Measurements from ENCODE around the gene DMKN. TPM values are rescaled to one million over a fixed set of nuclear protein-coding genes. Genes with fewer than 3 reads are reported as not detected.

DMKN gene
- total and polyA plus RNA-seq, 2 donors (not counting 1 experiment from before 2014, with no cell fraction given), result 2.8 to 14.2 TPM

GRCh38 chr19:35447606-35448469 is 65.6 kb downstream of the DMKN start, which contains the start of gene FFAR2:
Gene FFAR2, plus strand, starts transcription at chr19:35448257. Its CDS starts 1,458 bp downstream, at chr19:35449715.
- Histone ChIP-seq H3K79me2 (ENCODE audit: control insufficient read depth, insufficient read depth, low read length) (no peaks in the 10 kb centered on the region), H3K27me3 (ENCODE audit: control insufficient read depth, insufficient read depth, low read length) (peaks cover 8% of the 10 kb centered on the region), H4K20me1 (ENCODE audit: control insufficient read depth, extremely low read depth, insufficient read depth, low read length) (no peaks in the 10 kb centered on the region), H2AFZ (ENCODE audit: low read length) (no peak within 1 kb of the TSS), H3K4me2 (ENCODE audit: extremely low read depth, insufficient read depth, low read length) (no peak within 1 kb of the TSS), H3K4me1 (ENCODE audit: control insufficient read depth, extremely low read depth, insufficient read depth, low read length) (no peaks in the 10 kb centered on the region), H3K9ac (ENCODE audit: insufficient read depth, low read length) (no peak within 1 kb of the TSS), H3K27ac (ENCODE audit: insufficient read depth, low read length) (no peak within 1 kb of the TSS), H3K4me3 (replicated peaks in 1 of 4; ENCODE audit: control extremely low read depth in 1 of 4, insufficient read depth in 1 of 4, low read depth in 3 of 4, low read length in 4 of 4) (no peak within 1 kb of the TSS), H3K9me3 (ENCODE audit: control insufficient read depth, insufficient read depth, low read depth, low read length) (no peaks in the 10 kb centered on the region), H3K36me3 (ENCODE audit: control insufficient read depth, insufficient read depth, low read length) (no peaks in the 10 kb centered on the region)
- TF ChIP-seq EZH2 (IDR thresholded peaks at IDR 0.05; ENCODE audit: low read length, missing control alignments), result no peak
- TF ChIP-seq CTCF (conservative IDR thresholded peaks at IDR 0.05 in 1 of 2, IDR thresholded peaks at IDR 0.05 in 1 of 2; ENCODE audit: low read depth in 1 of 2, low read length in 2 of 2), result no peak
- DNase-seq (ENCODE audit: low read depth in 2 of 2), result no peak

Other genes with a start within 250 kb of the DMKN start
- 42.1 and 53.8 TPM in 2 replicates for gene USF2, start 244.7 kb downstream of the DMKN start, total RNA-seq
- 74.9 and 105 TPM in 2 replicates for gene USF2, start 244.7 kb downstream of the DMKN start, polyA plus RNA-seq
- not detected in 2 replicates for gene HAMP, start 231.1 kb downstream of the DMKN start, total RNA-seq
- gene HAMP, start 231.1 kb downstream of the DMKN start, polyA plus RNA-seq, result not detected in 2 replicates
- gene MAG, start 221.5 kb downstream of the DMKN start, total RNA-seq, result 0.50 TPM in 1 of 2 replicates, not detected in the other
- gene MAG, start 221.5 kb downstream of the DMKN start, polyA plus RNA-seq, result 0.10 TPM in 1 of 2 replicates, not detected in the other
- gene CD22, start 184.5 kb downstream of the DMKN start, total RNA-seq, result 1.2 TPM in 1 of 2 replicates, not detected in the other
- 0.15 and 0.95 TPM in 2 replicates for gene CD22, start 184.5 kb downstream of the DMKN start, polyA plus RNA-seq
- not detected in 2 replicates for gene FFAR1, start 165.7 kb downstream of the DMKN start, total RNA-seq
- not detected in 2 replicates for gene FFAR1, start 165.7 kb downstream of the DMKN start, polyA plus RNA-seq
- not detected in 2 replicates for gene FFAR3, start 155.2 kb downstream of the DMKN start, total RNA-seq
- not detected in 2 replicates for gene FFAR3, start 155.2 kb downstream of the DMKN start, polyA plus RNA-seq
- not detected in 2 replicates for gene GPR42, start 142.6 kb downstream of the DMKN start, total RNA-seq
- not detected in 2 replicates for gene GPR42, start 142.6 kb downstream of the DMKN start, polyA plus RNA-seq
- not detected in 2 replicates for gene FFAR2, start 65.4 kb downstream of the DMKN start, total RNA-seq
- gene FFAR2, start 65.4 kb downstream of the DMKN start, polyA plus RNA-seq, result not detected in 2 replicates
- gene KRTDAP, start 23.2 kb downstream of the DMKN start, total RNA-seq, result not detected in 2 replicates
- gene KRTDAP, start 23.2 kb downstream of the DMKN start, polyA plus RNA-seq, result not detected in 2 replicates
- gene SBSN, start 14.7 kb upstream of the DMKN start, total RNA-seq, result 4.1 and 9.0 TPM in 2 replicates
- 1.6 TPM in 2 replicates for gene SBSN, start 14.7 kb upstream of the DMKN start, polyA plus RNA-seq
- not detected in 2 replicates for gene GAPDHS, start 19.8 kb upstream of the DMKN start, total RNA-seq
- gene GAPDHS, start 19.8 kb upstream of the DMKN start, polyA plus RNA-seq, result not detected in 2 replicates
- 79.6 and 95.3 TPM in 2 replicates for gene TMEM147, start 32.0 kb upstream of the DMKN start, total RNA-seq
- gene TMEM147, start 32.0 kb upstream of the DMKN start, polyA plus RNA-seq, result 72.4 and 76.2 TPM in 2 replicates
- gene ATP4A, start 50.0 kb upstream of the DMKN start, total RNA-seq, result not detected in 2 replicates
- not detected in 2 replicates for gene ATP4A, start 50.0 kb upstream of the DMKN start, polyA plus RNA-seq
- gene PMIS2, start 72.5 kb upstream of the DMKN start, total RNA-seq, result not detected in 2 replicates
- gene PMIS2, start 72.5 kb upstream of the DMKN start, polyA plus RNA-seq, result not detected in 2 replicates
- 3.9 and 4.0 TPM in 2 replicates for gene HAUS5, start 99.1 kb upstream of the DMKN start, total RNA-seq
- 2.5 and 4.7 TPM in 2 replicates for gene HAUS5, start 99.1 kb upstream of the DMKN start, polyA plus RNA-seq
- 29.9 and 32.1 TPM in 2 replicates for gene RBM42, start 115.4 kb upstream of the DMKN start, total RNA-seq
- gene RBM42, start 115.4 kb upstream of the DMKN start, polyA plus RNA-seq, result 32.9 and 43.0 TPM in 2 replicates
- 0.50 and 0.51 TPM in 2 replicates for gene ETV2, start 128.1 kb upstream of the DMKN start, total RNA-seq
- 0.12 and 0.18 TPM in 2 replicates for gene ETV2, start 128.1 kb upstream of the DMKN start, polyA plus RNA-seq
- 194 and 279 TPM in 2 replicates for gene COX6B1, start 134.7 kb upstream of the DMKN start, total RNA-seq
- 382 and 499 TPM in 2 replicates for gene COX6B1, start 134.7 kb upstream of the DMKN start, polyA plus RNA-seq
- not detected in 2 replicates for gene UPK1A, start 152.9 kb upstream of the DMKN start, total RNA-seq
- 0.06 and 0.27 TPM in 2 replicates for gene UPK1A, start 152.9 kb upstream of the DMKN start, polyA plus RNA-seq
- gene ZBTB32, start 190.9 kb upstream of the DMKN start, total RNA-seq, result not detected in 2 replicates
- gene ZBTB32, start 190.9 kb upstream of the DMKN start, polyA plus RNA-seq, result not detected in 2 replicates
- 3.9 and 5.4 TPM in 2 replicates for gene KMT2B, start 204.4 kb upstream of the DMKN start, total RNA-seq
- 7.4 and 12.5 TPM in 2 replicates for gene KMT2B, start 204.4 kb upstream of the DMKN start, polyA plus RNA-seq
- 0.17 and 0.51 TPM in 2 replicates for gene IGFLR1, start 228.8 kb upstream of the DMKN start, total RNA-seq
- gene IGFLR1, start 228.8 kb upstream of the DMKN start, polyA plus RNA-seq, result 0.75 and 2.1 TPM in 2 replicates
- 5.9 and 9.1 TPM in 2 replicates for gene U2AF1L4, start 231.8 kb upstream of the DMKN start, total RNA-seq
- 11.9 and 13.8 TPM in 2 replicates for gene U2AF1L4, start 231.8 kb upstream of the DMKN start, polyA plus RNA-seq
- gene PSENEN, start 232.0 kb upstream of the DMKN start, total RNA-seq, result 15.7 and 16.0 TPM in 2 replicates
- gene PSENEN, start 232.0 kb upstream of the DMKN start, polyA plus RNA-seq, result 31.4 and 35.5 TPM in 2 replicates
- gene LIN37, start 234.9 kb upstream of the DMKN start, total RNA-seq, result 6.4 and 10.0 TPM in 2 replicates
- 8.5 and 10.3 TPM in 2 replicates for gene LIN37, start 234.9 kb upstream of the DMKN start, polyA plus RNA-seq
- gene HSPB6, start 243.4 kb upstream of the DMKN start, total RNA-seq, result 47.8 and 54.3 TPM in 2 replicates
- gene HSPB6, start 243.4 kb upstream of the DMKN start, polyA plus RNA-seq, result 53.1 and 71.0 TPM in 2 replicates
- 2.6 and 3.8 TPM in 2 replicates for gene PROSER3, start 244.5 kb upstream of the DMKN start, total RNA-seq
- gene PROSER3, start 244.5 kb upstream of the DMKN start, polyA plus RNA-seq, result 8.1 and 12.9 TPM in 2 replicates